ENCODE results near the gene DUT. TPM values are rescaled to one million over a fixed set of nuclear protein-coding genes. Genes with fewer than 3 reads are reported as not detected.

Gene DUT
- total RNA-seq, 3 donors from 2014 or later: 101 to 105 (median 105) TPM

DNA sequence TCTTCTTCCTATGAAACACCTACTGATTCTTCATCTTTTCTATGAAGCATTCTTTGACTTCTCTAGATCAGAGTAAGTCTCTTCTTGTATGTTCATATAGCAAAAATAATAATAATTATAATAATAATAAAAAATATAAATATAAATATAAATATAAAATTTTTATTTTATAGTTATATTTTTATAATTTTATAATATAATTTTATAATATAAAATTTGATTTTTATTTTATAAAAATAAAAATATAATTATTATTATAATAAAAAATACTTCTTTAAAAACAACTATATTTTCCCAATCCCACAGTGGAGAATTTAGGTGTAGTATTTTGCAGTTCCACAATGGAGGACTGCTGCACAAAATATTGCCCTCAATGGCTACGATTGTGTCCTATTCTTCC lies 34.3 kb downstream of the DUT start:
- Histone ChIP-seq H3K4me3 (no peak overlapping the region), H3K27me3 (no peaks in the 10 kb centered on the region), H3K4me1 (no peaks in the 10 kb centered on the region), H3K9me3 (no peaks in the 10 kb centered on the region), H3K36me3 (no peaks in the 10 kb centered on the region), H3K27ac (no peak overlapping the region)
- TF ChIP-seq POLR2A (IDR thresholded peaks at IDR 0.05): no peak
- TF ChIP-seq POLR2AphosphoS5 (IDR thresholded peaks at IDR 0.05): no peak
- TF ChIP-seq, protein P1, sequence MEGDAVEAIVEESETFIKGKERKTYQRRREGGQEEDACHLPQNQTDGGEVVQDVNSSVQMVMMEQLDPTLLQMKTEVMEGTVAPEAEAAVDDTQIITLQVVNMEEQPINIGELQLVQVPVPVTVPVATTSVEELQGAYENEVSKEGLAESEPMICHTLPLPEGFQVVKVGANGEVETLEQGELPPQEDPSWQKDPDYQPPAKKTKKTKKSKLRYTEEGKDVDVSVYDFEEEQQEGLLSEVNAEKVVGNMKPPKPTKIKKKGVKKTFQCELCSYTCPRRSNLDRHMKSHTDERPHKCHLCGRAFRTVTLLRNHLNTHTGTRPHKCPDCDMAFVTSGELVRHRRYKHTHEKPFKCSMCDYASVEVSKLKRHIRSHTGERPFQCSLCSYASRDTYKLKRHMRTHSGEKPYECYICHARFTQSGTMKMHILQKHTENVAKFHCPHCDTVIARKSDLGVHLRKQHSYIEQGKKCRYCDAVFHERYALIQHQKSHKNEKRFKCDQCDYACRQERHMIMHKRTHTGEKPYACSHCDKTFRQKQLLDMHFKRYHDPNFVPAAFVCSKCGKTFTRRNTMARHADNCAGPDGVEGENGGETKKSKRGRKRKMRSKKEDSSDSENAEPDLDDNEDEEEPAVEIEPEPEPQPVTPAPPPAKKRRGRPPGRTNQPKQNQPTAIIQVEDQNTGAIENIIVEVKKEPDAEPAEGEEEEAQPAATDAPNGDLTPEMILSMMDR (IDR thresholded peaks at IDR 0.05): no peak
- intact Hi-C loops (cut with DNase I; ENCODE audit: low total_unique reads): no loop called here
- no peak for DNase-seq (ENCODE audit: low spot score in 2 of 2)

DNA sequence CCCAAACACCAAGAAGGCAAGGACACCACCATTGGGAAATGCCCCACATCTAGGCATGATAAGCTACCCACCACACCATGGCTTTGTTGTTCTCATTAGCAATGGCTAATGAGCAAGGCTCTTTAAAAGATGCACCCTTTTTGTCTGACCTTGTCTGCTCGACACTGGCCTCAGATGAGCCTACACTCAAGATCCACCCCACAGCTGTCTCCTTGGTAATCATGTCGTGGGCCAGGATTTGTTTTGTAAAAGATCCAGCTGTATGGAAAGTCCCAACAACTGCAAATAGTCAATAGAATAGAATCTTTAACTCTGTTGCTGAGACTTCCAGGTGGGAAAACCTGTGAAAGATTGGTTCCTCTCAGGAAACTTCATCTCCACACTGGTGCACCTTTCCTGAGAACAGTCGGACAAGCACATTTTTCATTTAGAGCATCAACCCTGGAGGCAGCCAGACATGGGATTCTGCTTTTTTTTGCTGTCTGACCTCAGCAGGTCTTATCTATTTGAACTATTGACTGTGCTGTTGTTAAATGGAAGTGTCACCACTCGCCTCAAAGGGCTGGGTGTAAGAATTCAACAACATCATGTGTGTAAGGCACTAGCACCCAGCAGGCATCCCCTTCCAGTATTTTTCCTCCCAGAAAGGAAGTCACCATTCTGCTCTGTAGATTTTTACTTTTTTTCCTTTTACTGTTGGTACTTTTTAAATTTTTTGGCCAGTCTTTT lies 35.5 kb downstream of the DUT start:
- Histone ChIP-seq H3K36me3 (no peaks in the 10 kb centered on the region), H3K4me1 (no peaks in the 10 kb centered on the region), H3K9me3 (no peaks in the 10 kb centered on the region), H3K4me3 (no peak overlapping the region), H3K27ac (no peak overlapping the region), H3K27me3 (no peaks in the 10 kb centered on the region)
- intact Hi-C loops (cut with DNase I; ENCODE audit: low total_unique reads): no loop called here
- TF ChIP-seq POLR2AphosphoS5 (IDR thresholded peaks at IDR 0.05): no peak
- TF ChIP-seq, protein P1 (IDR thresholded peaks at IDR 0.05): no peak
- TF ChIP-seq POLR2A (IDR thresholded peaks at IDR 0.05): no peak
- DNase-seq (ENCODE audit: low spot score in 2 of 2): no peak

DNA sequence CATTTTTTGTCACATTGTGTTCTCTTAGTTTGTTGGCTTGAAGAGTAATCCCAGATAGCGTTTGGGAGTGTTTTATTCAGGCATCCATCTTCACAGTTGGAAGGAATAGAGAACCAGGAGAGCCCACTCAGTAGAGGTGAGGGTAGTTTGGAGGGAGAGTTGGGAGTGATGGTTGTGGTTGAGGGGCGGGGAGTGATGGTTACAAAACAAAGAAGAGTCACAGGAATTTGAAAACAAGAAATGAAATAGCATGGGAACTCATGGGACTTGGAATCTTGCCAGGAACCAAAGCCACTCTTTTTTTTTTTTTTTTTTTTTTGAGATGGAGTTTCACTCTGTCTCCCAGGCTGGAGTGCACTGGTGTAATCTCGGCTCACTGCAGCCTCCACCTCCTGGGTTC lies 36.3 kb downstream of the DUT start:
- no peak for DNase-seq (ENCODE audit: low spot score in 2 of 2)
- no peaks in the 10 kb centered on the region for H3K27me3 ChIP-seq
- H3K4me3 ChIP-seq: no peak overlapping the region
- no peaks in the 10 kb centered on the region for H3K9me3 ChIP-seq
- H3K36me3 ChIP-seq: no peaks in the 10 kb centered on the region
- H3K4me1 ChIP-seq: no peaks in the 10 kb centered on the region
- TF ChIP-seq, protein P1 (IDR thresholded peaks at IDR 0.05): no peak
- no peak for TF ChIP-seq POLR2AphosphoS5 (IDR thresholded peaks at IDR 0.05)
- TF ChIP-seq POLR2A (IDR thresholded peaks at IDR 0.05): no peak
- no peak overlapping the region for H3K27ac ChIP-seq
- intact Hi-C loops (cut with DNase I; ENCODE audit: low total_unique reads): no loop called here

DNA sequence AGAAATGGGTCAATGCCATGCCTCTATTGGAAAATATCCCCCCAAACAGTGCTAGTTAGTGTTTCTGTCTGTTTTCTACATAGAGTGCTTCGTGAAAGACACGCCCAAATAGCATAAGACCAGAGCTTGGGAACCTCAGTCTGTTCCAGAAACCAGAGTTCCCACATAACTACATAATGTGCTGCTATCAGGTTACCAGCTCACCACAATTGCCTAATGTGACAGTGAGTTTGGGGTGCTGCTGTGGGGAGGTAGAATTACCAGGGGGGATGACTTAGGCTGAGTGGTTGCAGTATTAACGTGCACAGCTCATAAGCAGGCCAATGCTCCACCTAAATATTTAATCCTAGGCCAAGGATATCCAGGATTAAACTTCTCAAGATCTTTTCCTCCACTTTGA lies 39.2 kb downstream of the DUT start:
- Histone ChIP-seq H3K9me3 (no peaks in the 10 kb centered on the region), H3K4me3 (no peak overlapping the region), H3K27me3 (no peaks in the 10 kb centered on the region), H3K27ac (no peak overlapping the region), H3K36me3 (no peaks in the 10 kb centered on the region), H3K4me1 (no peaks in the 10 kb centered on the region)
- intact Hi-C loops (cut with DNase I; ENCODE audit: low total_unique reads): loop anchor here (5.0 kb wide), 1 partner anchor 1588 kb away; no protein-coding TSS in a partner anchor
- no peak for DNase-seq (ENCODE audit: low spot score in 2 of 2)
- TF ChIP-seq POLR2A (IDR thresholded peaks at IDR 0.05): no peak
- no peak for TF ChIP-seq POLR2AphosphoS5 (IDR thresholded peaks at IDR 0.05)
- TF ChIP-seq, protein P1 (IDR thresholded peaks at IDR 0.05): no peak

DNA sequence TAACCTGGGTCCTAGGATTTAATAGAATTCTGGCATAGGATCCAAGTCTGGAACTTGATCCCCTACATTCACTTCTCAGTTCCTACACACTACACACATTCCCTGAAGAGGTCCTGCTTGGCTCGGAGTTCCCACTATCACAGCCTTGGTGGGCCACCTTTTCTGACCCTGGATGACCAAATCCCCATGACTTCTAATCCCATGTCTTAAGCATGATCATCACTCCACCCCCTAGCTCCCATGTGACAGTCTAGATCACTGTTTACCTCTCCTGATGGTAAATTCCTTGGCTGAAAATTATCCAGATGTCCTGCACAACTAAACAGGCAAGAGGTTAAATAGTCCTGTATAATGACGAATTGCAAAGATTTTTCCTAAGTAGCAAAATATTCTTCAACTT lies 40.3 kb downstream of the DUT start:
- DNase-seq (ENCODE audit: low spot score in 2 of 2): no peak
- TF ChIP-seq, protein P1 (IDR thresholded peaks at IDR 0.05): no peak
- TF ChIP-seq POLR2A (IDR thresholded peaks at IDR 0.05) (no peak), POLR2AphosphoS5 (IDR thresholded peaks at IDR 0.05) (no peak)
- H3K4me3 ChIP-seq: no peak overlapping the region
- intact Hi-C loops (cut with DNase I; ENCODE audit: low total_unique reads): loop anchor here (5.0 kb wide), 1 partner anchor 1589 kb away; no protein-coding TSS in a partner anchor
- H3K36me3 ChIP-seq: no peaks in the 10 kb centered on the region
- H3K27ac ChIP-seq: no peak overlapping the region
- no peaks in the 10 kb centered on the region for H3K27me3 ChIP-seq
- no peaks in the 10 kb centered on the region for H3K9me3 ChIP-seq
- no peaks in the 10 kb centered on the region for H3K4me1 ChIP-seq

All from breast epithelium (tissue), 4 donors.